Glutamatergic neuron (in vitro differentiated cells): ENCODE results near the gene CFTR. TPM values are rescaled to one million over a fixed set of nuclear protein-coding genes. Genes with fewer than 3 reads are reported as not detected.

Experiments
- DNase-seq: peaks from one replicate; pipeline ENCODE4 v3.0.0; 2022
- H3K27ac Mint-ChIP-seq: one replicate; pipeline ENCODE4 v1.8.0; 2020; ENCODE audit warnings: mild to moderate bottlenecking, mixed read lengths, inconsistent platforms; ENCODE audit not compliant: unreplicated experiment
- H3K27me3 Mint-ChIP-seq: one replicate; pipeline ENCODE4 v1.8.0; 2020; ENCODE audit warnings: mild to moderate bottlenecking, moderate library complexity, mixed read lengths, inconsistent platforms; ENCODE audit not compliant: unreplicated experiment
- H3K36me3 Mint-ChIP-seq: one replicate; pipeline ENCODE4 v1.8.0; 2020; ENCODE audit warnings: mild to moderate bottlenecking, mixed read lengths, inconsistent platforms; ENCODE audit not compliant: unreplicated experiment
- H3K4me1 Mint-ChIP-seq: one replicate; pipeline ENCODE4 v1.8.0; 2020; ENCODE audit warnings: mild to moderate bottlenecking, low read depth, mixed read lengths, inconsistent platforms; ENCODE audit not compliant: unreplicated experiment
- H3K4me3 Mint-ChIP-seq: one replicate; pipeline ENCODE4 v1.8.0; 2020; ENCODE audit warnings: mild to moderate bottlenecking, mixed read lengths, inconsistent platforms; ENCODE audit not compliant: unreplicated experiment
- H3K9me3 Mint-ChIP-seq: one replicate; pipeline ENCODE4 v1.8.0; 2020; ENCODE audit warnings: mild to moderate bottlenecking, moderate library complexity, mixed read lengths, inconsistent platforms; ENCODE audit not compliant: unreplicated experiment
- CTCF ChIP-seq: fragments of 200-600 bp; sonication (generic); IDR thresholded peaks from one replicate; pipeline ENCODE4 v1.5.0; 2021; ENCODE audit not compliant: partially characterized antibody, unreplicated experiment
- total RNA-seq: library from RNA; stranded (reverse); fragmentation: NEBNext Ultra II Directional; extraction: Animal tissue kit (Norgen Biotek cat#: 25700); gene quantifications from one replicate; pipeline ENCODE4 v1.2.1, GENCODE V29; 2021; ENCODE audit not compliant: unreplicated experiment

The CFTR gene
- total RNA-seq, 1 donor from 2014 or later = not detected

- DNase-seq = no peak
- Mint-ChIP-seq H3K4me1 (peaks cover 3% of the 10 kb centered on the region), H3K9me3 (no peaks in the 10 kb centered on the region), H3K27ac (no peak overlapping the region), H3K4me3 (no peak overlapping the region), H3K27me3 (no peaks in the 10 kb centered on the region), H3K36me3 (no peaks in the 10 kb centered on the region)
- TF ChIP-seq CTCF = no peak
Measured at GRCh38 chr7:117669818-117670217, 190.0 kb downstream of the CFTR start.

- no peaks in the 10 kb centered on the region for H3K27me3 Mint-ChIP-seq
- no peaks in the 10 kb centered on the region for H3K36me3 Mint-ChIP-seq
- no peaks in the 10 kb centered on the region for H3K9me3 Mint-ChIP-seq
- TF ChIP-seq CTCF = no peak
- no peak for DNase-seq
- H3K4me1 Mint-ChIP-seq = peaks cover 5% of the 10 kb centered on the region
- no peak overlapping the region for H3K27ac Mint-ChIP-seq
- no peak overlapping the region for H3K4me3 Mint-ChIP-seq
Measured at GRCh38 chr7:117672453-117672852, 192.6 kb downstream of the CFTR start.

- peaks cover 5% of the 10 kb centered on the region for H3K4me1 Mint-ChIP-seq
- no peaks in the 10 kb centered on the region for H3K27me3 Mint-ChIP-seq
- no peak overlapping the region for H3K27ac Mint-ChIP-seq
- no peak overlapping the region for H3K4me3 Mint-ChIP-seq
- no peaks in the 10 kb centered on the region for H3K9me3 Mint-ChIP-seq
- TF ChIP-seq CTCF = no peak
- peak; percentile 19 for DNase-seq
- no peaks in the 10 kb centered on the region for H3K36me3 Mint-ChIP-seq
Measured at GRCh38 chr7:117673367-117673766, 193.5 kb downstream of the CFTR start.

- Mint-ChIP-seq H3K4me3 (no peak overlapping the region), H3K9me3 (no peaks in the 10 kb centered on the region), H3K27me3 (no peaks in the 10 kb centered on the region), H3K27ac (no peak overlapping the region), H3K36me3 (no peaks in the 10 kb centered on the region), H3K4me1 (peaks cover 5% of the 10 kb centered on the region)
- no peak for DNase-seq
- TF ChIP-seq CTCF = peak; percentile 27
Measured at GRCh38 chr7:117673839-117674238, 194.0 kb downstream of the CFTR start.

- Mint-ChIP-seq H3K4me3 (no peak overlapping the region), H3K27ac (no peak overlapping the region), H3K4me1 (peaks cover 5% of the 10 kb centered on the region), H3K9me3 (no peaks in the 10 kb centered on the region), H3K36me3 (no peaks in the 10 kb centered on the region), H3K27me3 (no peaks in the 10 kb centered on the region)
- no peak for TF ChIP-seq CTCF
- DNase-seq = no peak
Measured at GRCh38 chr7:117674617-117675016, 194.8 kb downstream of the CFTR start.
